T-cell (primary cell): ENCODE data around the gene SLC2A13. TPM values are rescaled to one million over a fixed set of nuclear protein-coding genes. Genes with fewer than 3 reads are reported as not detected.

ENCODE experiments used
- ATAC-seq, 4 experiments: fragments of 200-7000 bp in 3 of 4; fragments of 150-1000 bp in 1 of 4; cut with Tn5 transposase; replicated peaks in 1 of 4; 1 replicate in 3 of 4; 2 replicates in 1 of 4; pipeline ENCODE4 v1.10.0; 2021; ENCODE audit warnings: moderate library complexity in 3 of 4, mild to moderate bottlenecking in 2 of 4, moderate number of reproducible peaks in 1 of 4
- CTCF ChIA-PET, 2 donors: fragments of 300-600 bp; sonication (Branson Sonifier 250); formaldehyde crosslinking; loops; one replicate each; lab custom pipeline; 2022; ENCODE audit warnings: antibody characterized with exemption in 2 of 2; lab: Charles Lee
- POLR2A ChIA-PET, 2 donors: fragments of 300-600 bp; sonication (Branson Sonifier 250); formaldehyde crosslinking; loops; one replicate each; lab custom pipeline; 2022; ENCODE audit warnings: antibody characterized with exemption in 2 of 2; lab: Charles Lee
- DNase-seq, 35 experiments: peaks; one replicate each; pipeline versions ENCODE4 v3.0.0 to v3.0.0-alpha.2; 2013 to 2023
- H3K27ac ChIP-seq: one replicate; pipeline ENCODE4 v1.5.1; 2013; ENCODE audit warnings: low read length
- H3K27me3 ChIP-seq, 2 experiments: replicated peaks in 1 of 2; 1 replicate in 1 of 2; 2 replicates in 1 of 2; pipeline versions ENCODE4 v1.6.1 to v1.7.0; 2013; ENCODE audit warnings: low read length in 1 of 2, mixed read lengths in 1 of 2; ENCODE audit not compliant: control insufficient read depth in 2 of 2, insufficient read depth in 2 of 2; ENCODE audit errors: extremely low read depth in 1 of 2
- H3K36me3 ChIP-seq, 2 donors: 1 replicate in 1 of 2; 2 replicates in 1 of 2; pipeline versions ENCODE4 v1.6.1 to v1.7.0; 2013; ENCODE audit warnings: low read length in 1 of 2; ENCODE audit not compliant: control insufficient read depth in 2 of 2, insufficient read depth in 1 of 2; ENCODE audit errors: extremely low read depth in 1 of 2
- H3K4me1 ChIP-seq, 2 experiments: 1 replicate in 1 of 2; 2 replicates in 1 of 2; pipeline versions ENCODE4 v1.6.1 to v1.7.0; 2013; ENCODE audit warnings: low read length in 2 of 2, mixed read lengths in 1 of 2; ENCODE audit not compliant: insufficient read depth in 2 of 2, control insufficient read depth in 1 of 2; ENCODE audit errors: extremely low read depth in 1 of 2
- H3K4me3 ChIP-seq, 2 donors: 1 replicate in 1 of 2; 2 replicates in 1 of 2; pipeline versions ENCODE4 v1.5.1 to v1.7.0; 2013; ENCODE audit warnings: mild to moderate bottlenecking in 2 of 2, low read length in 1 of 2, moderate library complexity in 1 of 2; ENCODE audit not compliant: control insufficient read depth in 1 of 2; ENCODE audit errors: extremely low read depth in 1 of 2
- H3K9me3 ChIP-seq: 2 replicates; pipeline ENCODE4 v1.7.0; 2013
- H3K27ac Mint-ChIP-seq, 2 donors: one replicate each; pipeline ENCODE4 v1.8.0; 2020 to 2021; ENCODE audit warnings: mild to moderate bottlenecking in 2 of 2, mixed read lengths in 2 of 2
- H3K27me3 Mint-ChIP-seq, 2 donors: one replicate each; pipeline ENCODE4 v1.8.0; 2021 to 2022; ENCODE audit warnings: mixed read lengths in 2 of 2
- H3K36me3 Mint-ChIP-seq: one replicate; pipeline ENCODE4 v1.8.0; 2021; ENCODE audit warnings: mixed read lengths
- H3K4me1 Mint-ChIP-seq, 3 donors: one replicate each; pipeline ENCODE4 v1.8.0; 2020 to 2022; ENCODE audit warnings: mixed read lengths in 3 of 3, mild to moderate bottlenecking in 1 of 3
- H3K4me3 Mint-ChIP-seq, 3 donors: one replicate each; pipeline ENCODE4 v1.8.0; 2020 to 2022; ENCODE audit warnings: mild to moderate bottlenecking in 3 of 3, mixed read lengths in 3 of 3, moderate library complexity in 3 of 3
- H3K9me3 Mint-ChIP-seq, 3 donors: one replicate each; pipeline ENCODE4 v1.8.0; 2020 to 2022; ENCODE audit warnings: mixed read lengths in 3 of 3
- WGBS: methylation state at CpG from one replicate; pipeline ENCODE4 v1.1.5; 2013; ENCODE audit warnings: missing lambda C conversion rate; ENCODE audit not compliant: insufficient coverage; 5-methylcytosine and 5-hydroxymethylcytosine counted together
- total RNA-seq, 35 experiments: library from RNA in 6 of 35; stranded (reverse) in 6 of 35; fragments of 120-200 nt in 1 of 35; gene quantifications; one replicate each; pipeline versions ENCODE4 v1.2.1 to v1.2.4 and lab custom pipeline; 2013 to 2026

SLC2A13 gene
- total RNA-seq, 5 donors from 2014 or later (not counting 1 experiment from before 2014, with no cell fraction given): 4.2 to 6.0 (median 5.1) TPM

DNA sequence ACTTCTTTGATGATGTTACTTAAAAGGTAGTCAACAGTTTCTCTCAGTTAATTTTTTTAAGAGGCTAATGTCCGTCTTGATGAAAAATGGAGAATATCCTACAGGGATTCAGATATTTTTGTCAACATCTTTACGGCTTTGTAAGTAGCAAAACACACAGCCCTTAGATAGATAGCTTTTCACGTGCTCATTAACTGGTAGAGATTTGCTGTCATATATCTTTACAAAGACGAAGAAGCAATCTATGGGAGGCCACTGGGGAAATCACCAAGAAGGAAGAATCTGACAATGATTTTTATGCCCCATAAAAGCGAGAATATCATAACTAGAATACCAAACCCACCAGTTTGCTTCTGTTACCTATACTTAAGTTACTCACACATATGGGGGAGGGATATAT lies 121.2 kb downstream of the SLC2A13 start:
- Histone ChIP-seq H3K4me3 (no peak overlapping the region), H3K36me3 (no peaks in the 10 kb centered on the region), H3K27ac (no peak overlapping the region), H3K4me1 (no peaks in the 10 kb centered on the region), H3K27me3 (no peaks in the 10 kb centered on the region), H3K9me3 (no peaks in the 10 kb centered on the region)
- no peaks in the 10 kb centered on the region for H3K27me3 Mint-ChIP-seq
- no peaks in the 10 kb centered on the region for H3K36me3 Mint-ChIP-seq
- no peaks in the 10 kb centered on the region for H3K9me3 Mint-ChIP-seq
- CTCF ChIA-PET: no interaction called here
- DNase-seq (no peak), ATAC-seq (no peak)
- POLR2A ChIA-PET: no interaction called here
- WGBS: 100% methylated on average over 2 of the region's 5 CpGs
- H3K4me1 Mint-ChIP-seq: peaks cover 0 to 7% (median 3%) of the 10 kb centered on the region in 3 donors
- H3K4me3 Mint-ChIP-seq: no peak overlapping the region
- H3K27ac Mint-ChIP-seq: no peak overlapping the region

DNA sequence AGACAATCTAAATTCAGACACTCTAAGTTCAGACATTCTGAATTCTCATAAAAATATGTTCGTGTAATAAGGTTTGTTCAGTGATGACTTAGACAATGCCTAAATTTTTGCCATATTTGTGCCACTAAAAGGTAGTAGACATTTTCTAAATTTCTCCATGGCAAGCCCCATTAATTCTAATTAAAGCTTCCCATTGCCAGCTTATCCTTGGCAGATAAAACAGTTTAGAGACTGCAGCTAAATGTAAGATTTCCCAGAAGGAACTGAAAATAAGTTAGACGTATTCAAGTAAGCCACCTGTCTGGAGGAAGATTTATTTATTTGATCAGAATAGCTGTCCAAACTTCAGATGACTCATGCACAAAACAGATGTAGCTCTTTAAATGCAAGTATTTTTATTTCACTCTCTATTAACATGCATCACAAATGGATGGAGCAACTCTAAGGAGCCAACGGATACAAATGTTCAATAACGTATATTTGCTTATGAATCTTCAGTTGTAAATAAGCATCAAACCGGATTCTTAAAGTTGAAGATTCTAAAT lies 130.4 kb downstream of the SLC2A13 start:
- POLR2A ChIA-PET: no interaction called here
- Histone ChIP-seq H3K27ac (no peak overlapping the region), H3K4me1 (no peaks in the 10 kb centered on the region), H3K4me3 (no peak overlapping the region), H3K9me3 (no peaks in the 10 kb centered on the region), H3K36me3 (no peaks in the 10 kb centered on the region), H3K27me3 (no peaks in the 10 kb centered on the region)
- ATAC-seq (no peak), DNase-seq (no peak)
- CTCF ChIA-PET: interaction anchor here in 1 of 2 donors (1.3 kb wide), 1 partner anchor 16 kb away, joined by 4 read pairs; no protein-coding TSS in a partner anchor
- Mint-ChIP-seq H3K9me3 (peaks cover 0 to 3% (median 1%) of the 10 kb centered on the region in 3 donors), H3K27ac (no peak overlapping the region), H3K4me1 (no peaks in the 10 kb centered on the region), H3K4me3 (no peak overlapping the region), H3K36me3 (no peaks in the 10 kb centered on the region), H3K27me3 (no peaks in the 10 kb centered on the region)
- 100% methylated on average over 1 of the region's 5 CpGs for WGBS

DNA sequence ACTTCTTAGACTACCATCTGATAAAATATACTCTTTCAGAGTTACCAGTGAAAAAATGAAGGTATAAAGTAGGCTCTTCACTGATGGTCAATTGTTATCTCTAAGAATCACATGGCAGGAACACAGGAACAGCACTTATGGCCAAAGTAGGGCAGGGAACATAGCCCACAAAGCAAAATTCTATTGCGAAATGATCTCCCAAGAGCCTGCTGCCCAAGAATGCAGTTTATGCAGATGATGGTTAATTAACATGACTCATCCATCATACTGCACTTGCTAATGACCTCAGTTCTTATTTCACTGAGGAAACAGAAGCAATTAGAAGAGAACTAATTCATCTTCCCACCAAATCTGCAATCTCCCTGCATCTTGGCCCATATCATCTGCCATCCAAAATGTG lies 133.8 kb downstream of the SLC2A13 start:
- WGBS: no CpG with 5 or more reads among the region's 1 CpG
- Histone ChIP-seq H3K36me3 (no peaks in the 10 kb centered on the region), H3K4me3 (no peak overlapping the region), H3K27me3 (no peaks in the 10 kb centered on the region), H3K9me3 (no peaks in the 10 kb centered on the region), H3K4me1 (no peaks in the 10 kb centered on the region), H3K27ac (no peak overlapping the region)
- Mint-ChIP-seq H3K36me3 (no peaks in the 10 kb centered on the region), H3K27me3 (no peaks in the 10 kb centered on the region), H3K9me3 (peaks cover 3 to 4% (median 4%) of the 10 kb centered on the region in 3 donors), H3K4me3 (no peak overlapping the region), H3K27ac (no peak overlapping the region), H3K4me1 (no peaks in the 10 kb centered on the region)
- DNase-seq (no peak), ATAC-seq (no peak)
- CTCF ChIA-PET: no interaction called here
- POLR2A ChIA-PET: no interaction called here

DNA sequence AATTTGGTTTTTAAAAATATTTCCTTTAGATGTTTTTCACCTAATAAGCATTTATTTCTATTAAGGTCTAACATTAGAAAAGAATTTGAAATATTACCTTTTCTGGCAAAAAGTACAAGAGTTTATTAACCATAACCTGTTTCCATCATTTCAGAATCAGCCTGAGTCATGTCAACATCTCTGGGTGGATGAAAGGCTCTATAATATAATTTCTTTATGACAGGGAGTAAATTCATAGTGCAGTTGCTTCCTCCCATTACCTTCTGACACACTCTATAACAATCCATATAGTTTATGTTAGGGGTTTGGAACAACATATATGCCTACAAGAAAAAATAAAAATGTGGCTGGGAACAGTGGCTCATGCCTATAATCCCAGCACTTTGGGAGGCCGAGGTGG lies 134.5 kb downstream of the SLC2A13 start:
- H3K4me3 ChIP-seq: no peak overlapping the region
- no peaks in the 10 kb centered on the region for H3K9me3 ChIP-seq
- Mint-ChIP-seq H3K4me1 (no peaks in the 10 kb centered on the region), H3K27me3 (no peaks in the 10 kb centered on the region), H3K9me3 (peaks cover 3 to 4% (median 4%) of the 10 kb centered on the region in 3 donors), H3K4me3 (no peak overlapping the region), H3K27ac (no peak overlapping the region), H3K36me3 (no peaks in the 10 kb centered on the region)
- ChIA-PET POLR2A (no interaction called here), CTCF (no interaction called here)
- no CpG with 5 or more reads among the region's 1 CpG for WGBS
- H3K4me1 ChIP-seq: no peaks in the 10 kb centered on the region
- no peak for DNase-seq
- H3K27me3 ChIP-seq: no peaks in the 10 kb centered on the region
- H3K36me3 ChIP-seq: no peaks in the 10 kb centered on the region
- no peak overlapping the region for H3K27ac ChIP-seq
- ATAC-seq: no peak

DNA sequence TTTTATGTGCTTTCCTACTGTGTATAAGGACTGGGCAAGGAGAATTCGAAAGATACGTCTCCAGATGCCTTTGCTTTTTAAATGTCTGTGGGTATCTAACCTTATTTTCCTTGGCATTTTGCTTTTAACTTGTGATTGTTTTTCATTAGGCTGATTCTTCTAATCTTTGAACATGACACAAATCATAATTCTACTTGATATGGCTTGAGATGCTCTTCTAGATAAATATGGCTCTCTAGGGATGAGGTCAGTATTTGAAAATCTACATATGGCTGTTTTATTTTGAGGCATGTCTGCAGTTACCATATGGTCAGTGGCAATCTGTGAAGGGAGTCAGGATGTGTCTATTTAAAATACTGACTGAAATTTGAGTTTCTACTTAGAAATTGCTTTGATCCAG lies 139.2 kb downstream of the SLC2A13 start:
- CTCF ChIA-PET: no interaction called here
- Mint-ChIP-seq H3K4me1 (no peaks in the 10 kb centered on the region), H3K36me3 (no peaks in the 10 kb centered on the region), H3K9me3 (peaks cover 0 to 4% (median 4%) of the 10 kb centered on the region in 3 donors), H3K4me3 (no peak overlapping the region), H3K27me3 (no peaks in the 10 kb centered on the region), H3K27ac (no peak overlapping the region)
- ATAC-seq (no peak), DNase-seq (no peak)
- H3K36me3 ChIP-seq: no peaks in the 10 kb centered on the region
- H3K4me3 ChIP-seq: no peak overlapping the region
- no peak overlapping the region for H3K27ac ChIP-seq
- H3K27me3 ChIP-seq: no peaks in the 10 kb centered on the region
- H3K9me3 ChIP-seq: no peaks in the 10 kb centered on the region
- WGBS: no CpG with 5 or more reads among the region's 2 CpGs
- H3K4me1 ChIP-seq: no peaks in the 10 kb centered on the region
- POLR2A ChIA-PET: no interaction called here

DNA sequence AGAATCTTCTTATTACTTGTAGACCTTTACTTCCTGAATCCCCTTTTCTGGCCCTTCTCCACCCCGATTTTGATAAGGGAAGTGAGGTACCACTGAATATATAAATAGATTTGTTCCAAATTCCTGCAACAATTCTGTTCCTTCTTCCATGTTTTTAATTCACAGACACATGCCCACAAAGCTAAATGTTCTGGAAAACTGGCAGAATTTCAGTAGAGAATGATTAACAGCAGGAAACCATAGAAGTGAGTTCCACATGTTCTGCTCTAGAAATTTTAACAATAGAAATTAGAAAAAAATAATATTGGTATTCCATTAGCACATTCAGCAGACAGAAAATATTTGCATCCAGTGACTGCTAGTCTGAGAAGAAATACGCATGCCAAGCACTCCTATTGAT lies 139.6 kb downstream of the SLC2A13 start:
- ChIA-PET POLR2A (no interaction called here), CTCF (no interaction called here)
- WGBS: no CpG with 5 or more reads among the region's 2 CpGs
- H3K4me1 ChIP-seq: no peaks in the 10 kb centered on the region
- H3K4me3 Mint-ChIP-seq: no peak overlapping the region
- H3K36me3 ChIP-seq: no peaks in the 10 kb centered on the region
- H3K36me3 Mint-ChIP-seq: no peaks in the 10 kb centered on the region
- ATAC-seq (no peak), DNase-seq (no peak)
- peaks cover 0 to 4% (median 4%) of the 10 kb centered on the region in 3 donors for H3K9me3 Mint-ChIP-seq
- no peak overlapping the region for H3K27ac ChIP-seq
- no peak overlapping the region for H3K27ac Mint-ChIP-seq
- no peaks in the 10 kb centered on the region for H3K27me3 ChIP-seq
- no peaks in the 10 kb centered on the region for H3K9me3 ChIP-seq
- H3K4me3 ChIP-seq: no peak overlapping the region
- H3K27me3 Mint-ChIP-seq: no peaks in the 10 kb centered on the region
- no peaks in the 10 kb centered on the region for H3K4me1 Mint-ChIP-seq

DNA sequence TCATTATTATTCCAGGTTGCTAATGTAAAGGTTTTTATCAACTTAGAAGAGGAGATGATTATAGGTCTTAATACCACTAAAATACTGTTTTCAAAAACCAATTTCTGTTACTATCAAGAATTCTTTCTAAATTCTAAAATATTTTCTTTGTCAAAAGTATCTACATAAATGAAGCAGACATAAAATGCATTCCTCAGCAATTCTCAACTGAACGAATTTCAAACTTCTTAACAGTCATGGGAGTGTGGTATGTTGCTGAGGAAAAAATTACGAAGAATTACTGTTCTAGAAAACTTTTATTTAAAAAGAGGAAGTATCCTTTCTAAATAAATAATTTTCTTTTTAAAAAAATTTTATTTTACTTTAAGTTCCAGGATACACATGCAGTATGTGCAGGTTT lies 146.4 kb downstream of the SLC2A13 start:
- Mint-ChIP-seq H3K4me3 (no peak overlapping the region), H3K27me3 (no peaks in the 10 kb centered on the region), H3K9me3 (no peaks in the 10 kb centered on the region), H3K27ac (no peak overlapping the region), H3K36me3 (no peaks in the 10 kb centered on the region), H3K4me1 (no peaks in the 10 kb centered on the region)
- CTCF ChIA-PET: interaction anchor here in 1 of 2 donors (0.6 kb wide), 1 partner anchor 49 kb away, joined by 5 read pairs; no protein-coding TSS in a partner anchor
- DNase-seq: no peak
- Histone ChIP-seq H3K4me1 (no peaks in the 10 kb centered on the region), H3K27me3 (no peaks in the 10 kb centered on the region), H3K36me3 (no peaks in the 10 kb centered on the region), H3K4me3 (no peak overlapping the region), H3K9me3 (no peaks in the 10 kb centered on the region), H3K27ac (no peak overlapping the region)
- POLR2A ChIA-PET: no interaction called here
- no CpG with 5 or more reads among the region's 2 CpGs for WGBS
- ATAC-seq: no peak
